ENCODE results near the gene MPC1L.
"Not testable (repeated sequence)": the region's sequence is repeated elsewhere in the genome, so short reads cannot be mapped to it uniquely, and the experiment has no call there.

Gene MPC1L

DNA sequence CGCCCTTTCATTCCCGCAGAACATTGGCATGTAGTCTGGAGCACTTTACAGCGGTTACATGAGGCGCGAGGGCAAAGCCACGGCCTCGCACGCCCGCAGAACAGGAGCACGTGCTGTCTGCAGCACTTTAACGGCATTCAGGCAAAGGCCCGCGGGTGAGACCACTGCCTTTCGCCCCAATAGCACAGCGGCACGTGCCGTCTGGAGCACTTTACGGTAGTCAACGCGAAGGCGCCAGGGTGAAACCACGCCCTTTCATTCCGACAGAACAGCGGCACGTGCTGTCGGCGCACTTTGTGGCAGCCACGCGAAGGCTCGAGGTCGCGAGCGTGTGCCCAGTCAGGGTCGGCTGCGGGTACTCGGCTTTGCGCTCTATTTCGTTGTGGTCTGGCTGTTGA lies at the start of gene MPC1L:
Gene MPC1L, plus strand, starts transcription at position 290 of the 398 bp plus-strand sequence. CDS start 138 bp downstream, outside the sequence.
- DNase-seq: no peak

DNA sequence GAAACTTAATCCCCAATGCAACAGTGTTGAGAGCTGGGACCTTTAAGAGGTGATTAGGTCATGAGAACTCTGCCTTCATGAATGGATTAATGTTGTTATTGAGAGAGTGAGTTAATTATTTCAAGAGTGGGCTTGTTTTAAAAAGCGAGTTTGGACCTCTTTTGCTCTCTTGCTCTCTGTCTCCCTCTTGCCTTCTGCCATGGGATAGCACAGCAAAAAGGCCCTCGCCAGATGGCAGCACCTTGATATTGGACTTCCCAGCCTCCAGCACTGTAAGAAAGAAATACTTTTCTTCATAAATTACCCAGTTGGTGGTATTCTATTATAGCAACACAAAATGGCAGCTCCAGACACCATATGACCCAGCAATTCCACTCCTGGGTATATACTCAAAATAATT lies 49.5 kb upstream of the MPC1L start:
- no peak for DNase-seq

DNA sequence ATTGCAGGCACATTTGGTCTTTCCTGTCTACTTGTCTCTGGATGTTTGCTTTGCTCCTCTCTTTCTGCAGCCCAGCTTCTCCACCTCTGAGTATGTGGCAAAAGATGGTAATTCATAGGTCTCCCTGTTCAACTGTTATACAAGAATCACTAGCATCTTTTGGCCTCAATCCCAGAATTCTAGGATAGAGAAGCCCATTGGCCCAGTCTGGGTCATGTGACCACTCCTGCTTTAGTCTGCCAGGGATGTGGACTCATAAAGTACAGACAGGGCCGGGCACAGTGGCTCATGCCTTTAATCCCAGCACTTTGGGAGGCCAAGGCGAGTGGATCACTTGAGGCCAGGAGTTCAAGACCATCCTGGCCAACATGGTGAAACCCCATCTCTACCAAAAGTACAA lies 47.8 kb upstream of the MPC1L start:
- DNase-seq: peak; percentile 44

DNA sequence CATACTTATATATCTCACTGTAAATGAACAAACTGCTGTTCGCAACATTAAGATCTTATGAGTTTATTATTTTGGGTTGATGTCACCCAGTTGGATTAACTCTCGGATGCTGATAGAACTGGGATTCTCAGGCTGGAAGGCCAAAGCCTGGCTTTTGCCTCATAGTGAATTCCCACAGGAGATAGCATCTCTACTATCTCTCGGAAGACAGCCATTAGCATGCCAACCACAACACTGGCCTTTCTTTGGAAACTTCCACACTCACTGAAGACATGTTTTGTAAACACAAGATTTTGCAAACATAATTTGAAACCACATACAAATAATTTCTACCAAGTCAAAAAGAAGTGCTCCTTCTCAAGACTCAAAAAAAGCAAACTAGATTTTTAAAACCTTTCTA lies 46.9 kb upstream of the MPC1L start:
- DNase-seq: no peak

DNA sequence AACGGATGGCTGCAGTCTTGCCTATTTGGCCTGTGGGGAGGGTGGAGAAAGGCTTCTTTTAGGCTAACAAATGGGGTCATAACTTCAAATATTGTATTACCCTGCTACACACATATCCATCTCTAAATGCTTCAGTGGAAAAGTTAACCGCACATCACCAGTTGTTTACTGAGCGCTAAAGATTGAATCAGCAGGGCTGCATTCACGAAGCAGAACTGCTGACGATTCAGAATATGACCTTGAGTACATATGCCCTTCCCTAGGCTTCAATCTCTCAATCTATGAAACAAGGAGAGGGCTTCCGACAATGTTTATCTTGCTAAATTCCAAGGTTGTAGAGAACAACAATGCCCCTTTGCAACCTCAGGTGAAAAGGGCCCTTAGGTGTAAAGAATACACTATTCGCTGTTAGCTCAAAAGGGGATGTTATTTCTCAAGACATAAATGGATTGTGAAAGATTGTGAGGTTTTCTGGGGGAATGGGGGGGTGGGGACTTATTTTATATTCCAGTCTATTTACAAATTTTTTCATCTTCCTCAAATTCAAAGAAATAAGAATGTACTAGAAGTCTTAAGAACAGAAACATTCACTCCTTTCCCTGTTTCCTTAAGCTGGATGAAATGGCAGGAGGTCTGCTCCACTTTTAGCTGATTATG lies 45.1 kb upstream of the MPC1L start:
- no peak for DNase-seq

DNA sequence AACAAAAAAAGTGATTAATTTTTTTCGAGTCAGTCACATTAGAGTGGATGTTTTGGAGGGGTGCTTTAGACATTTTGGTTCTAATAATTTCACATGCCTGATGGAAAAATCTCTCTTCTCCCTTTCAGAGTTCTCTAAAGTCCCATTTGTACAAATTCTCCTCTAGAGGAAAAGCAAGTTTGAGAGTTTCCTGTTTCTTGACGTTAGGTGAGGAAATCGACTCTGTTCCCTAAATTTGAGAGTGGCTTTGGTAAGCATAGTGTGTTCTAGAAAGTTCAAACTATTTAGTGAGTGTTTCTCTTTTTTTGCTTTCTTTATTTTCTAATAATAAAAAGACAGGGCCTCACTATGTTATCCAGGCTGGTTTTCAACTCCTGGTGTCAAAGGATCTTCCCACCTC lies 44.1 kb upstream of the MPC1L start:
- no peak for DNase-seq

DNA sequence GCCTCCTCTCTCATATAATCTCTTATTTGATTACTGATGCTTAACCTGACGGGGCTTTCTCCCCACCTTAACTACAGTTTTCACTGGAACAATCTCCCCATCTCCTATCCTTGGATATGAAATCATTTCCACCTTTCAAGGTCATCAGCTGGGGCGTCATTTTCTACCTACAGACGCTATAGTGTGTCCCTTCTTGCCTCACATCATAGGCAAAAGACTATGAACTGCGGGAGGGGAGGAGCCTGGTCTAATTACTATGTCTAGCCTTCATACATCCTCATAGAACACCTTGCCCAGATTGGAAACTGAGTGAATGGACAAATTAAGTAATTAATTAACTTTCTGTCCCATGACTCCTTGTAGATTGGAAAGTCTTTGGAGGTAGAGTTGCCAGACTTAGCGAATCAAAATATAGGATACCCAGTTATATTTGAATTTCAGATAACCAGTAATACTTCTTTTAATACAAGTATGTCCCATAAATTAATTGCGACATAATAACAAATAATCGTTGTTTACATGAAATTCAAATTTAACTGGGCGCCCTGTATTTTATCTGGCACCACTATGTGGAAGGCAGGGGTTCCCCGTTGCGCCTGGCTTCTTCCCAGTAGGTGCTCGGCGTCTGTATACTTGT lies 43.2 kb upstream of the MPC1L start:
- DNase-seq: no peak

DNA sequence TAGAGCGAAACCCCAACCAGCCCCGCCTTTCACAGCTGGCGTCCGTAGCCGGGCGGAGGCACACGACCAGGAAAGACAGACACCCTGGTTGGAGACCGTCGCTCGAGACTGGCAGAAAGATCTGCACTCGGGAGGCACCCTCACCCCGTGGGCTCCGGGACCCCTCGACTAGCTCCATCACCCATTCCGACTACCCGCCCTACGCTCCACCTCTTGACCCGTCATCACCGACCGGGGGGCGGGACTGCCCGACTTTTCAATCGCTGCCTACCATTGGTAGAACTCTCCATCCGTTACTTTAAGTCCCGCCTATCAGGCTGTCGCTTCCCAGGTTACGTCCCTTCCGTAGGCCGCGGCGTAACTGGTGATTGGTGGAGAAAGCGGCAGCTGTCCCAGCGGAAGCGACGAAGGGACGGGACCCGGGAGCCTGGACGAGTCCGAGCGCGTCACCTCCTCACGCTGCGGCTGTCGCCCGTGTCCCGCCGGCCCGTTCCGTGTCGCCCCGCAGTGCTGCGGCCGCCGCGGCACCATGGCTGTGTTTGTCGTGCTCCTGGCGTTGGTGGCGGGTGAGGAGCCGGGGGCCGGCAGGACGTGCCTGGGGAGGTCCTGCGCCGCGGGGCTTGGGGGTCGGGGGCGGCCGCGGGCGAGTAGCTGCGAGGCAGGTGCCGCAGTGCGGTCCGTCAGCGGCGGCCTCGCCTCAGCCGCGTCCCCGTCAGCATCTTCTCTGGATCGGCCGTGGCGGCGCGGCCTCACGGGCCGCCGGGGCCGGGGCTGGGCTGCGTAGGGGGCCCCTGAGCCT lies 42.5 kb upstream of the MPC1L start, which contains the start of gene ATP6AP2:
Gene ATP6AP2, plus strand, starts transcription at position 434 of the 799 bp plus-strand sequence. Its CDS starts 96 bp downstream, at position 530.
- peak; percentile 92 for DNase-seq

DNA sequence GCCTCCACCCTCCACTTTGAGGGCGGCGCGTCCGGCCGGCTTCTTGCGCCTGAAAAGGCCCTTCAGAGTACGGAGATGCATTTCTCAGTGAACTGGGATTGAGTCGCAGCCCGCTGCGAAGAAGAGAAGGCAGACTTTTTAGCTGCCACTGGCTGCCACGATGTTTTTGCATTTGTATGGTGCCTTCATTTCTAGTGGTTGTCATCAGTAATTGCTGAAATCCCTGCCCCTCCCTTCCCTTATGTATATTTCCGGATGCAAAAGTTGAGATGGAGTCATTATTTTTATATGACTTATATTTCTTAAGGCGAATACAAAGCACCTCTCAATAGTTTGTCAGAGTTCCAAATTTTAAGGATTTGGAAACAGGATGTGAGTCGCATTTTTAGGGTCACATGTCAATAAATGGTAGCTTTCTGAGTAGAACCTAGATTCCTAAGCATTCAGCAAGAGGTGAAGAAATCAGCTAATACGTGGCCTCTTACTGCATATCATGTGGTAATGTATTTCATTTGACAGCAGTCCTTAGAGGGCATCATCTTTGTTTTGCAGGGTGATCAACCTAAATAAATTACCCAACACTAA lies 41.8 kb upstream of the MPC1L start:
- DNase-seq: peak; percentile 6

DNA sequence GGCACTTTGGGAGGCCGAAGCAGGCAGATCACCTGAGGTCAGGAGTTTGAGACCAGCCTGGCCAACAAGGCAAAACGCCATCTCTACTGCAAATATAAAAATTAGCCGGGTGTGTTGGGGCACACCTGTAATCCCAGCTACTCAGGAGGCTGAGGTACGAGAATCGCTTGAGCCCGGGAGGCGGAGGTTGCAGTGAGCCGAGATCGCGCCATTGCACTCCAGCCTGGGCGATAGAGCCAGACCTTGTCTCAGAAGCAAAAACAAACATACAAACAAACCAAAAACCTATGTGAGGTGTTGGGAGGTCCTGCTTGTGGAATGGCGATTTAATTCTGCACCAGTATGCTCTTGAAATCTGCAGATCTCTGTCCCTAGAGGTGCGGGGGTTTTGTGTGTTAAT lies 41.0 kb upstream of the MPC1L start:
- DNase-seq: not testable (repeated sequence)

DNA sequence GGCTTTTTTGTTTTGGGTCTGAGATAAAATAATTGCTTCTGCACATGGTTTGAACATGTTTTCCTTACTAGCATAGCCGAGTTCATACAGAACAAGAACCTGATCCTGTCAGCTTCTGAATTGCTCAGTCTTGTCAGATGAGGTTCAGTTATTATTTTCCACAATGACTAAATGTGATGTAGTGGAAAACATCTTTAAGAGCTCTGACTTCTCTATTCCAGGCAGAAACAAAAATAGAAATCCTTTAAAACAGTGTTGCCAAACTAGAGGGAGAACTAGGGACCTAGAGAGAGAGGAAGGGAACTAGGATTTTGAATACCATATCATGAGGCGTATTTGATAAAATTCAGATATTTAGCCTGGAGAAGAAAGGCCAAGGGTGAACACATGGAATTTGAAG lies 40.4 kb upstream of the MPC1L start:
- DNase-seq: no peak

DNA sequence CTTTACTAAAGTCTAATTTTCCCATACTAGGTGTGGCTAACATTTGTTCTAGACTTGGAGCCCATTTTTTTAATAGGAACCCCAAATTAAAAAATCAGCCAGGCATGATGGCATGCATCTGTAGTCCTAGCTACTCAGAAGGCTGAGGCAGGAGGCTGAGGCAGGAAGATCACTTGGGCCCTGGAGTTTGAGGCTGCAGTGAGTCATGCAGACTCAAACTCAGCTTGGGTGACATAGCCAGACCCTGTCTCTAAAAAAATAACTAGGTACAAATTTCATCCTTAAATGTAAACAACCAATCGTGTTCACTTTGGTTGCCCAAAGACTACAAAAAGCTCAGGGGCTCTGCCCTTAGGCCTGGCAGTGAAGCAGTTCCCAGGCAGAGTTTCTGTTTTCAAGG lies 35.6 kb upstream of the MPC1L start:
- not testable (repeated sequence) for DNase-seq

DNA sequence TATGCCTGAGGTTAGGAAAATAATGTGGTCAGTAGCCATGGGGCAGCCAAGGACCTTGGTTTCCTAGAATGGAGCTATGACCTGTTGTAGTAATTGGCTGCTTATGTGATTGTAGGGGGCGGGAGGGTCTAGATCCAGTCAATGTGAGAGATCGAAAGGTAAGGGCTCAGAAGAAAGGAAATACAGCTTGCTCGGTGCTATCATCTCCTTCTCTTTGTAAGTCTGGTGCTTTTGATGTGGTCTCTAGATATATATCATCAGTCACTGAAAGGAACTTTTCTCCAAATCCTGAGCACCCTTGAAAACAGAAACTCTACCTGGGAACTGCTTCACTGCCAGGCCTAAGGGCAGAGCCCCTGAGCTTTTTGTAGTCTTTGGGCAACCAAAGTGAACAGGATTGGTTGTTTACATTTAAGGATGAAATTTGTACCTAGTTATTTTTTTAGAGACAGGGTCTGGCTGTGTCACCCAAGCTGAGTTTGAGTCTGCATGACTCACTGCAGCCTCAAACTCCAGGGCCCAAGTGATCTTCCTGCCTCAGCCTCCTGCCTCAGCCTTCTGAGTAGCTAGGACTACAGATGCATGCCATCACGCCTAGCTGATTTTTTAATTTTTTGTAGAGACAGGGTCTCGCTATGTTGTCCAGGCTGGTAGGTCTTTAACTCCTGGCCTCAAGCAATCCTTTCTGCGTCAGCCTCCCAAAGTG lies 33.5 kb upstream of the MPC1L start:
- not testable (repeated sequence) for DNase-seq

DNA sequence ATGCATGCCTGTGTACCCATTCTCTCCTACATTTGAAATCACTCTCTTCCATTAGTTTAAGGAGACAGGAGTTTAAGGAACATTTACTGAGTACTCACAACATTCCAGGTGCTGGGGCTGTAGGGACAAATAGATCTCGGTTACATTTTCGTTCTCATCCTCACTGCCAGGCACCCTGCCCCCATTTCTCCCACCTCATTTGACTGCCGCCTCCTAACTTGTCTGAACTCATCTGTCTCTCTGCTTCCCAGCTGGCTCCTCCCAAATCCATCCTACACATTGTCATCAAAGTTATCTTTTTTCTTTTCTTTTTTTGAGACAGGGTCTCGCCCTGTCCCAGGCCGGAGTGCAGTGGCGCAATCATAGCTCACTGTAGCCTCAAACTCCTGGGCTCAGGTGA lies 19.8 kb upstream of the MPC1L start:
- no peak for DNase-seq

DNA sequence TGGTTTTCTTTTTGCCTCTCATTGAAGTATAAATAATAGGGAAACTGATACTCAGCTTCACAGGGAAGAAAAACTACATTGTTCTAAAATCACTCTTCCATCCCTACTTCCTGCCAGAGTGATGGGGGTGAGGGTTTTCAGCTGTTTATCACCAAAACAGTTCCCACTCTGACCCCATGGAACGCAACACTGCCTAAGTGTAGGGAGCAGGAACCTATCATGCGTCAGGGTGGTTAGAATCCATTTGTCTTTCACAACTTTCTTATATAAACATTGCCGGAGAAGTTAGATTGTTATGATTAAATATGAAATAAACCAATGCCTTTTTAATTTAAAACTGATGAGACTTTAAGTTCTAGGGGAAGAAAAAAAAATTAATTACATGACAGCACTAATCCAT lies 15.8 kb upstream of the MPC1L start:
- no peak for DNase-seq

DNA sequence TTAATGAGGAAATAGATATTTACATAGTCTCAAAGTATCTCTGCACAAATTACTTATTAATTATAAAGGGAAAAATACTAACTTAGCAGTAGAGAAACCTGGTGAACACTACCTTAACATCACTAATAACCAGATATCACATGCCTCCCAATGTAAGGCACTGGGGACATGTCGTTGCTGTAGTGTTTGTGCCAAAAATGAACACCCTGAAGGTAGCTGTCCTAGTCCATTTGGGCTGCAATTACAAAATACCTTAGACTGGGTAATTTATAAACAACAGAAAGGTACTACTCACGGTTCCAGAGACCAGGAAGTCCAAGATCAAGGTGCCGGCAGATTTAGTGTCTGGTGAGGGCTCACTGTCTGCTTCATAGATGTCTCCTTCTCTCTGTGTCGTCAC lies 10.7 kb upstream of the MPC1L start:
- no peak for DNase-seq

DNA sequence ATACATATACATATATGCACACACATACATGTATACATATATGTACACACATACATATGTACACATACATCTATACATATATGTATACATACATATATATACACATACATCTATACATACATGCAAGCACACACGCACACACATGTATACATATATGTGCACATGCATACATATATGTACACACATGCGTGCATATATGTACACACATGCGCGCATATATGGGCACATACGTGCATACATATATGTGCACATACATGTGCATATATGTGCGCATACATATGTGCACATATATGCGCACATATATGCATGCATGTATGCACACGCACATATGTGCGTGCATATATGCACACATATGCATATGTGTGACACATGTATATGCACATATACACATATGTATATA lies 7.3 kb upstream of the MPC1L start:
- DNase-seq: no peak

DNA sequence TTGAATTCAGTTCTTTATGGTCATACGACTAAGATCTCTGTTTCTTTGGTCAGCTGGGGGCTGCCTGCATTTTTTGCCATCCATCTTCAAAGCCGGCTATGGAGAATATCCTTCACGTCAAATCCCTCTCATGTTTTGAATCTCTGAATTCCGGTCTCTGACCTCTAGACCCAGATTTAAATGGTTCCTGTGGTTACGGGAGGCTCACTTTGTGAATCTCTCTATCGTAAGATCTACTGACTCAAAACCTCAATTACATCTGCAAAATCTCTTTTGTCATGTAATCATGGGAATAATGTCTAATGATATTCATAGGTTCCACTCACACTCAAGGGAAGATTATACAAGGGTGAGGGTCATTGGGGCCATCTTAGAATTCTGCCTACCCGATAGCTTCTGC lies 5.7 kb upstream of the MPC1L start:
- DNase-seq: no peak

DNA sequence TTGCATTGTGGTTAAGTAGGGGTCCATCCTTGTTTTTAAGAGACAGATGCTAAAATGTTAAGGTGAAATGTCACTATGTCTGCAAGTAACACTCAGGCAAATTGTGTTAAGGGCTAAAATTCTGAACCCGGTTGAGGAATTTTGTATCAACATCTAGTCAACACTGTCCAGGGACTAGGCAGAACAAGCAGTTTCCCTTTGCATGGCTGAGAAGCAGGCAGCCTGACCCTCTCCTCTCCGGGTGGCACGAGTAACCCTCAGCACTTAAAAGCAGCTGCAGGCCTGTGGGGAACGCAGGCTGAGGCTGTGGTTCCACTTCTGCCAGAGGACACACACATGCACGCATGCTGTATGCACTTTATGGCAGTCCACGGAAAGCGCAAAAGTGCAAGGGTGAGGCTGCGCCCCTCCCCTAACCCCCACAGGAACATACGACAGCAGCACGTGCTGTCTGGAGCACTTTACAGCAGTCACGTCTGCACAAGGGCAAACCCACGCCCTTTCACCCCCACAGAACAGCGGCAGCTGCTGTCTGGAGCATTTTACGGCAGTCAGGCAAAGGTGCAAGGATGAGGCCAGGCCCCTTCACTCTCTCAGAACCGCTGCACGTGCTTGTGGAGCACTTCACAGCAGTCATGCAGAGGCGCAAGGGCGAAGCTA lies 619 bp upstream of the MPC1L start:
- no peak for DNase-seq

DNA sequence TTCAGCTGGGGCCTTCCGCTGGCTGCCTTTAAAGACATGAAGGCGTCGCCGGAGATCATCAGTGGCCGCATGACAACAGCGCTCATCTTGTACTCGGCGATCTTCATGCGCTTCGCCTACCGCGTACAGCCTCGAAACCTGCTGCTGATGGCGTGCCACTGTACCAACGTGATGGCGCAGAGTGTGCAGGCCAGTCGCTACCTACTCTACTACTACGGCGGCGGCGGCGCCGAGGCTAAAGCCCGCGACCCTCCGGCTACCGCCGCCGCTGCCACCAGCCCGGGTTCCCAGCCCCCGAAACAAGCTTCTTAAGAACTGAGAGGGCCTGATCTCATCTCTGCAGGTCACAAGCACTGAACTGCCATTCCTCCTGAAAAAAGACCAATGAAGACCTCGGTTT lies 437 bp downstream of the MPC1L start:
- no peak for DNase-seq

DNA sequence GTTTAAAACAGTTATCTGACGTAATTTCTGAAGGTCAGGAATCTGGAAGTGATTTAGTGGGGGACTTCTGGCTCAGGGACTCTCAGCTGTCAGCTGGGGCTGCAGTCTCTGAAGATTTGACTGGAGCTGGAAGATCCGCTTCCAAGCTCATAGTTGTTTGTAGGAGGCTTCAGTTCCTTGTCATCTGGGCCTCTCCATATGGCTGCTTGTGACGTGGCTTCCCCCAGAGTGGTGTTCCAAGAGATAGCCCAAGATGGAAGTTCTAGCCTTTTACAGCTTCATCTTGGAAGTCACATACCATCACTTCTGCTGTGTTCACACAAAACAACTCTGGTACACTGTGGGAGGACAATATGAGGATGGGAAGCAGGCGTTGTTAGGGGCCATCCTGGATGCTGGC lies 2.1 kb downstream of the MPC1L start:
- no peak for DNase-seq

DNA sequence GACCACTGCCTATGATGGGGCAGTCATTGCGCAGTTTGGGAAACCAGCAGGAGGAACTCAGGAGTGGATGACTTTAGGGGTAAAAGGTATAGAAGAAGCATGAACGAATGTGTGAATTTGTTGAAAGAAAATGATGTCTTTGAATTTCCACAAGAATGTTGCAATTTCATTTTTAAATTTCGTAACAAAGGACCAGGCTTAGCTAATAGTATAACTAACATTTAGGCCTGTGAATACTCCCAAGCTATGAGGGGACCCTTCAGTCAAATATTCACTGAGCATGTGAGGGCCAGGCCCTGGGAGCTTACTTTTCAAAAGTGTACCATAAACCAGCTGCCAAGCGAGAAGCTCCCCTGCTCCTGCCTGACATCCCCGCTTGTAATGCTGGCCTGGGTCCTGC lies 5.3 kb downstream of the MPC1L start:
- DNase-seq: no peak
